ENCODE results near the gene LRCOL1.

The LRCOL1 gene

DNA sequence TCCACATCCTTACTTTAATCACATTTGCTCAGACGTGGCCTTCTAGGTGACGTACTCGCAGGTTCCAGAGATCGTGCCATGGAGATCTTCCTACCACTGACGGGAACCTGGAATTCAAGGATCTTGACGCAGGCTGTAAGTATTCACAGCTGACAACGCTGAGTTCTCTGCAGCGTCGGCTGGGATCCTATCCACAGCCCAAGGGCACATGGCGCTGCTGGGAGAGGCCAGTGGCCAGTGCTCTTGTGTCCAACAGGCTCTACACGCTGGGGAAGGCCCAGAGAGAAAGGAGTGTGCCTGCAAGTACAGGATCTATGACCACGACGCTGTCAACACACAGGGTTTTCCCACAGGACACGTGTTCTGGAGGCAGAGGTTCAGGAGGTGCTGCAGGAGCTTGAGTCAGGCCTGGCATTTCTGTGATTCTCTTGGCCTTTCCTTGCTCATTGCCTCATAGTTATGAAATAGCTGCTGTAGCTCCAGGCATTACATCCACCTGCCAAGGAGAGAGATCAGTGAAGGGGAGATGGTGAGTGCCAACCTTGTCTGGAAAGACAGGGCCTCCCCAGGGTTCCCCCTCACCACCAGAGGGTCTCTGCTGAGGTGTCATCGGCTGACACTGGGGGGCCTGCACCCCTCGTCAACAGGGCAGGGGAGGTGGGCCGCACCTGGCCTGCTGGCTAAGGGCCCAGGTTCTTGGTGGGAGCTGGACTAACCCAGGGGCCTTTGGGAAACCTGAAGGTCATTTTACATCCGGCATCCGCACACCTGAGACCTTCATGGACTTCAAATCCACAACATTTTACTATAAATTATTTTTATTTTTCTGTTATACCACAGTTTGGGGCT, 21.3 kb downstream of the LRCOL1 start:
- no peak for DNase-seq (ENCODE audit: extremely low read depth, low read depth)
- no peak for TF ChIP-seq CTCF (IDR thresholded peaks at IDR 0.05; ENCODE audit: low read depth, low read length)

DNA sequence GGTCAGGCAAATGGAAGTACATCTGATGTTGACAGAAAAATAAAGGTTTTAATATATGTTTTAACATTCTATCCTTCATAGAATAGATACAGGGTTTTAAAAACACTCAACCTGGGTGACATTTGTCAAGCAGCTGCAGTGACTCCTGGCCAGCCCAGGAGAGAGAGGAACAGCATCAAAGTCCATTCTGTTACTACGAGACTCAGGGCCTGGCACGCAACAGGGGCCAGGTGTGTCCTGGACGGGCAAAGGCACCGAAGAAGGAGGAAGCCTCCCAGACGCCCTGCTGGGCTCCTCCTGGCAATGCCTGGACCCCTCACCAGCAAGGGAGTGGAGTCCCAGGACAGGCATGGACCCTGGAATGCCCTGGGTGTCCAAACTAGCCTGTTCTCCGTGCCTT, 22.1 kb downstream of the LRCOL1 start:
- no peak for TF ChIP-seq CTCF (IDR thresholded peaks at IDR 0.05; ENCODE audit: low read depth, low read length)
- no peak for DNase-seq (ENCODE audit: extremely low read depth, low read depth)

DNA sequence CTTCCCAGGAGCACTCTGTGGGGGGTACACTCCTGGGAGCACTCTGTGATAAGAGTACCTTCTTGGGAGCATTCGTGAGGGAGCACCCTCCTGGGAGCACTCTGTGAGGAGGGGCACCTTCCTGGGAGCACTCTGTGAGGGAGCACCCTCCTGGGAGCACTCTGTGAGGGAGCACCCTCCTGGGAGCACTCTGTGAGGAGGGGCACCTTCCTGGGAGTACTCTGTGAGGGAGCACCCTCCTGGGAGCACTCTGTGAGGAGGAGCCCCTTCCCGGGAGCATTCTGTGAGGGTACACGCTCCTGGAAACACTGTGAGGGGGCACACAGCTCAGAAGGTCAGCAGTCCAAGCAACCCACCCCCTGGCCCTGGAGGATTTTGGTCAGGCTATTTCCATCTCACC, 22.6 kb downstream of the LRCOL1 start:
- TF ChIP-seq CTCF (IDR thresholded peaks at IDR 0.05; ENCODE audit: low read depth, low read length) = no peak
- DNase-seq (ENCODE audit: extremely low read depth, low read depth) = no peak

DNA sequence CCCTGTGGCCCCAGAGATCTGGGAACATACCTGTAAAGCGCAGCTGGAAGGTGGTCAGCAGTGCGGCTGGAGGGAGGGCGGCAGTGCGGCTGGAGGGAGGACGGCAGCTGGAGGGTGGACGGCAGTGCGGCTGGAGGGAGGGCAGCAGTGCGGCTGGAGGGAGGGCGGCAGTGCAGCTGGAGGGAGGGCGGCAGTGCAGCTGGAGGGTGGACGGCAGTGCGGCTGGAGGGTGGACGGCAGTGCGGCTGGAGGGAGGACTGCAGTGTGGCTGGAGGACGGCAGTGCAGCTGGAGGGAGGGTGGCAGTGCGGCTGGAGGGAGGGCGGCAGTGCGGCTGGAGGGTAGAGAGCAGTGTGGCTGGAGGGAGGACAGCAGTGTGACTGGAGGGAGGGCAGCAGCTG, 23.5 kb downstream of the LRCOL1 start:
- TF ChIP-seq CTCF (IDR thresholded peaks at IDR 0.05; ENCODE audit: low read depth, low read length) = no peak
- DNase-seq (ENCODE audit: extremely low read depth, low read depth) = no peak

- no peak for TF ChIP-seq CTCF (IDR thresholded peaks at IDR 0.05; ENCODE audit: low read depth, low read length)
- no peak for DNase-seq (ENCODE audit: extremely low read depth, low read depth)
These were observed 25.2 kb downstream of the LRCOL1 start for GRCh38 chr12:132585177-132585576.

DNA sequence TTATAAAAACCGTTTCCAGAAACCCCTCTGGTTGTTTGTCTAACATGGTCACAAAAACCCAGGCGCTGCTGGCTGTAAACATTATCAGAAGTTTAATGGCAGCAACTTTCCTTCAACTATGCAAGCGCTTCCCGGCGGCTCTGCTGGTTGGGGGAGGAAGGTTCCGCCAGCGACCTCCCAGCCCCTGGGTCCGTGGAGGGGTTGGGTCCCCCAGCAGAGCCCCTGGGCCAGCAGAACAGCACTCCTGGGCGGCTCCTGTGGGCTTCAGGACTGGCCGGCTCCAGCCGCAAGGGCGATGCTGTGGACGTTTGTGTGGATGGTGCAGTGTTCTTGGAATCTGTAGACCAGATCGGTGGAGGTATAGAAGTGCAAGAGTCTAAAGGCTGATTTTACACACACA, 26.0 kb downstream of the LRCOL1 start:
- DNase-seq (ENCODE audit: extremely low read depth, low read depth) = no peak
- TF ChIP-seq CTCF (IDR thresholded peaks at IDR 0.05; ENCODE audit: low read depth, low read length) = no peak

GRCh38 chr12:132583736-132584135, 26.6 kb downstream of the LRCOL1 start:
- TF ChIP-seq CTCF (IDR thresholded peaks at IDR 0.05; ENCODE audit: low read depth, low read length) = no peak
- DNase-seq (ENCODE audit: extremely low read depth, low read depth) = no peak

All from AG09319 (cell line).